SIG-M5 treated with dmso at 0.1 percent for 504 hours (cell line): ENCODE data around the gene DNMT3B.
"Not testable (repeated sequence)": the region's sequence is repeated elsewhere in the genome, so short reads cannot be mapped to it uniquely, and the experiment has no call there.

Experiments used
- DNase-seq: peaks from one replicate; lab custom pipeline; 2025; ENCODE audit not compliant: unreplicated experiment; lab: John Stamatoyannopoulos, UW

Gene DNMT3B

DNA sequence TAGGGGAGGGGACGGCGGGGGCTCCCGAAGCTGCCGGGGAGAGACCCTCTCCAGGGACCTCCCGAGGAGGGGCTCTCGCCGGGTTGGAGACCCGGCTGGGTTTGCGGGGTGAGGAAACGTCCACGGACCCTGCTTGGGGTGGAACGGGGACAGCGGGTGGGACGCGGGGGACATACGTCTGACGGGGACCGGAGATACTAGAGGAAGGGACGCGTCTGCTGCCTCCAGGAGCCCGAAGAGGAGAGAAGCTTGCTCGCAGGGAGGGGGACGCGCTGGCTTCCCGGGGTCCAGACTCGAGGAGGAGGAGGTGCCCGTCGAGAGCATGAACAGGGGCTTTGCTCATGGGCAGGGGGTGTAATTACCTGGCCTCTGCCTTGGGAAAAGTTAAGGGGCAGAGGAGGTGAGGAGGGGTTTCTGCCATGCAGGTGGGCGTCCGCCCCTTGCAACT is 593 bp downstream of the DNMT3B start:
- peak; percentile 39 for DNase-seq

DNA sequence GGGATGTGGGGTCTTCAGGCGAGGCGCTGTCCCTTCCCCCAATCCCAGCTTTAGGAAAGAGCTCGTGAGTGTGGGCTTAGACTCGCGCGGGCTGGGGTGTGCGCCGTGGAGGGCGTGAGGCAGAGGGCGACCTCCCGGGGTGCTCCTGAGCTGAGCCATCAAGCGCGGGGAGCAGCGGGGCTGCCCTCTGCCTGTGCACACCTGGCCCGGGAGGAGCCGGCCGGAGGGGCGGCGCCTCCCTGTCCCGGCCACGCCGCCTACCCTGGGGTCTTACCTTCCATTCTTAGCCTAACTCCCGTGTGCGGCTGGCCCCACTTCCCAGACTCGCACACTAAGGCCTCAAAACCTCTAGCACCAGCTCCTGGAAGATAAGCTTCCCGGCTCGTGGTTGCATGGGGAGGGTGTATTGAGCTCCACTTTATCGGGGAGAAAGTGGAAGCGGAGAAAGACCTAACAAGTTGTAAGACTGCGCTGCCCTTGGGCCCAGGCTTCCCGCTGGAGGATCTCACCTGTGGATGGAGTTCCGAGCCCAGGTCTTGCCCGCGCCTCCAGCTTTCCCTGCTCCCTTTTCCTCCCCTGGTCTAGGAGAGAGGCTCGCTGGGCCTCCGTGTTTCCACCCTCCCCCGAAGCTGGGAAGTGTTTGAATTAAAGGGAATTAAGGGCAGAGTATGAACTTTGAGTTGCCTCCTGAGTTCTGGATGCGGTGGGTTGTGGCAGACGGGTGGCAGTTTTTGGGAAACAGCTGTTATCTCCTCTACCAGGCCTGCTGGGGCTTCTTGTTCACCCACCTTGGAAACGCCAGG is 1.2 kb downstream of the DNMT3B start:
- DNase-seq: no peak

DNA sequence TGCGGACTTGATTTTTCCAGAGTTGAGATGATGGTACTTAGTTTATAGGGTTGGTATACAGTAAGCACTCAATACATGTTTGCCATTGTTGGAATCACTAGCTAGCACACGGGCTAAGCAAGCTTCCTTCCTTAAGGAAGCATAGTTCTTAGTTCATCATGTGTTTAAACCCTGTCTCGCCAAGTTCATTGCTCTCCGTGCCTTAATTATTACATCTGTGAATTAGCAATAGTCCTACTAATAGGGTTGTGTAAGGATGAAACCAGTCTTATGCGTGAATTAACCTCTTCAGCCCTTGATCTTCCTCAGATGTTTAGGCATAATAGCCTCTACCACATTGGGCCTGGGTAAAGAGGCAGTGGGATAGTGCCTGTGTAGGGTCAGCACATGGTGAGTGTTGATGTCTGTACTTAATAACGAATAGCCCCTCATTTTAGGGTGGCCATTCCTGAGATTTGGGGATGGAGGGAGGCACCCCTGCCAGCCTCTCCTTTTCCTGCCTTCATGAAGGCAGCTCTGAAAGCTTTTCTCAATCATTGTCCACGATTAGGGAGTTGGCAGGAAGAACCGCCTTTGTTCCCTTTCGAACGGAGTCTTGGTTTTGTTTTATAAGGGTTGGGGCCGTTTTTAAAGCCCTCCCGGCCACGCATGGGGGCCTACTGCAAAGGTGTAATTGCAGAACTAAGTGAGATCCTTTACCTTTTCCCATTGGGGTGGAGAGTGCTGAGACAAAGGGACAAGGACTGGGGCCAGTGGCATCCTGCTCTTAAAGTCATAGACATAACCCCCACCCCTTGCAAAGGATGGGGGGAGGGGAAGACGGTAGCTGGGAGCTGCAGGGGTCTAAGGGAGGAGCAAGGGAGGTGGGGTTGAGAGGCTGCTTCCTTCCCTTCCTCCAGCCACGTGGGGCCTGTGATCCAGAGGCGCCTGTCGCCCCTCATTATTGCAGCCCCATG is 2.1 kb downstream of the DNMT3B start:
- DNase-seq: no peak

DNA sequence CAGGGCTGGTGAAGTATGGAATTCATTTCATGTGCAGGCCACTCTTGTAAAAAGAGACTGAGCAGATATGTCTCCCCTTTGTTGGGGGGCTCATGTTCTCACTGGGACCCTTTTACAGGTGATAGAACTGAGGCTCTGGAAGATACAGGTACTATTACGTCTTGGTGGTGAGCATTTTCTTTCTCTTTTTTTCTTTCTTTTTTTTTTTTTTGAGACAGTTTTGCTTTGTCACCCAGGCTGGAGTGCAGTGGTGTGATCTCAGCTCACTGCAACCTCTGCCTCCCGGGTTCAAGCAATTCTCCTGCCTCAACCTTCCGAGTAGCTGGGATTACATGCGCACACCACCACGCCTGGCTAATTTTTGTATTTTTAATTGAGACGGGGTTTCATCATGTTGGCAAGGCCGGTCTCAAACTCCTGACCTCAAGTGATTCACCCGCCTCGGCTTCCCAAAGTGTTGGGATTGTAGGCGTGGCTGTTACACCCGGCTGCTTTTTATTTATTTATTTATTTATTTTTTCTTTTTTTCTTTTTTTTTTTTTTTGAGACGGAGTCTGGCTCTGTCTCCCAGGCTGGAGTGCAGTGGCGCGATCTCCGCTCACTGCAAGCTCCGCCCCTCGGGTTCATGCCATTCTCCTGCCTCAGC is 3.2 kb downstream of the DNMT3B start:
- not testable (repeated sequence) for DNase-seq

DNA sequence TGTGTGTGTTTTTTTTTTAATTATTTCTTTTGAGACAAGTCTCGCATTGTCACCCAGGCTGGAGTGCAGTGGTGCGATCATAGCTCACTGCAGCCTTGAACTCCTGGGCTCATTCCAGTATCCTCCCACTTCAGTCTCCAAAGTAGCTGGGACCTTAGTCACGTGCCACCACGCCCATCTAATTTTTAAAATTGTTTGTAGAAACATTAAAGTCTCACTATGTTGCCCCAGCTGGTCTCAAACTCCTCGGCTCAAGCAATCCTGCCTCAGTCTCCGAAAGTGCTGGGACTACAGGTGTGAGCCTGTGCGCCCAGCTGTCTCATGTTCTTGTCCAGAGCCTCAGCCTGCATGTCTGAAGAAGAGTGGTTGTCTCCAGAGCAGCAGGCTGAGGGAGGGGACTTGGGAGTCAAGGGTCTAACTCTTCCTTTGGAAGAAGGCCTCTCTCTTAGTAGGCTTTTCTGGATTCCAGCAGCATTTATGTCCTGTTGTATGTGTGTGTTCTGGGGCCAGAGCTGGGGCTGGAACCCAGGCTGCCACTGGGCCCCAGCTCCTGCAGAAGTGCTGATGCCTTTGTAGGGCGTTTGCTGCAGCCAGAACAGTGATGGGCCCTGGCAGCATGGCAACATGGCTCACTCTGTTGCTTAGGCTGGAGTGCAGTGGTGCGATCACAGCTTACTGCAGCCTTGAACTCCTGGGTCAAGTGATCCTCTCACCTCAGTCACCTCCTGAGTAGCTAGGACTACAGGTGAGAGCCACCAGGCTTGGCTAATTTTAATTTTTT is 5.4 kb downstream of the DNMT3B start:
- DNase-seq: no peak

DNA sequence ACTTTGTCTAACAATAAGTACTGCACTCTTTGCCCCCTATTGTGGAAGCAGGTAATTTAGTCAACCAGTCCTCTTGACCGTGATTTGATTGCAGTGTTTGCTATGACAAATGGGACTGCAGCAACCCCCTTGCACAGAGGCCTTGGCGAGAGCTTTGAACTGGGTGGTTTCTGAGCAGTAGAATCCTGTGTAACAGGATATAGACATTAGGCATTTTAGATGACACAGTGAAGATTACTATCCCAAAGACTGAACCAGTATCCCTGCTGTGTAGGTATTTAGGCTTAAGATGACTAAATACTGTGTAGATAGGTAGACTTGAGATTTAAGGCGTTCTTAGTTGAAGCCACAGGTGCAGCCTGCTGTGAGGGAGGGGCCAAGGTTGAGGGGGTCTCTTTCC is 9.9 kb downstream of the DNMT3B start:
- no peak for DNase-seq

DNA sequence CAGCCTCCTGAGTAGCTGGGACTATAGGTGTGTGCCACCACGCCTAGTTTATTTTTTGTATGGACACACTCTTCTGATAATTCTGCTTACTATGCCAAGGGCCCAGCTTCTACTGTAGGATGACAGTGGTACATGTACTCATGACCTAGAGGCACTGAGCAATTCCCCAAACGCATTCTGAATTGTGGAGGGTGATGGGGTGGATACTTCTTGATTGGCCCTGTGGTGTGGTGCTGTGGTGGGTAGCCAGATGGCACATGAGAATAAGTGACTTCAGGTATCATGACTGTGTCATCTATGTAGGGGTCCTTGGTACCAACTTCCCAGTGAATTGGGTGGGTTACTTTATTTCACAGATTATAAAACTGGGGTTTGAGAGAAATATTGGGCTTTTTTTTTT is 11.0 kb downstream of the DNMT3B start:
- no peak for DNase-seq

DNA sequence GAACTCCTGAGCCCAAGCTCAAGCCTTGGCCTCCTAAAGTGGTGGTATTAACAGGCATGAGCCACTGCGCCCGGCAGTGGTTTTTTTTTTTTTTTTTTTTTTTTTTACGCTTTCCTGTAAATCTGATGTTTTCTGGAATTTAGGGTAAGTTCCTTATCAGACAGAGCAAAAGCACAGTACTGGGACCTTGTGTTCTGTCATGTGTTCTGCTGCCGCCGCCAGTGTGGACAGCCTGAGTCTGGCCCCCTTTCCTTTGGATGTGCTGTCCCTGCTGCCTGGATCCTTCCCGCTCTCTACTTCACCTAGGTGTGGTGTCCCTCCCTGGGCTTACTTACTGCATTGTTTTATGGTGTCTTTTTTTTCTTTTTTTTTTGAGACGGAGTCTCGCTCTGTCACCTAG is 11.7 kb downstream of the DNMT3B start:
- no peak for DNase-seq

DNA sequence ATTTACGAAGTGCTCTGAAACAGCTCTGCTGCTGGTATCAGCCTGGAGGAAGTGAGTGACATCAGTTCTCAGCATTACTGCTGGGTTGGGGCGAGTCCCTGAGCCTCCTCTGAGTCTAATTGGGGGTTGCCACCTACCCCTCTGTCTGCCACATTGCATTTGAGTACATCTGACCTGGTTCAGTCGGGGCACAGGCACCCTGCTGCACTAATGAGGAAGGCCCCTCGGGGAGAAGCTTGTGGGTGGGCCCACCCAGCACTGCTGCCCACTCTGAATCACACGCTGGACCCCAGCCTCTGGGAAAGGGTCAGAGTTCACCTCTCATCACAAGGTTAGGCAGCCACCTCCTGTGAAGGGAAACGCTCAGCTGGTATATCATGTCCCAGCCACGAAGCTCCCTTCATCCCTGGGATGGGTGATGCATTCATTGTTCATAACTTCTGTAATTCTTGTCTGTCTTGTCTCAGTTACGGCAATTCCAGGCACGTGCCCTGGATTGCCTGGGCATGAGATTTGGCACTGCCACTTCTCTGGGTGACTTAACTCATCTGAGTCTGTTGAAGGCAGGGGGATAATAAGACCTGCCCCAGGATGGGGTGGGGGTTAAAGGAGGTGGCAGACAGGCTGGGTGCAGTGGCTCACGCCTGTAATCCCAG is 13.3 kb downstream of the DNMT3B start:
- DNase-seq: no peak

DNA sequence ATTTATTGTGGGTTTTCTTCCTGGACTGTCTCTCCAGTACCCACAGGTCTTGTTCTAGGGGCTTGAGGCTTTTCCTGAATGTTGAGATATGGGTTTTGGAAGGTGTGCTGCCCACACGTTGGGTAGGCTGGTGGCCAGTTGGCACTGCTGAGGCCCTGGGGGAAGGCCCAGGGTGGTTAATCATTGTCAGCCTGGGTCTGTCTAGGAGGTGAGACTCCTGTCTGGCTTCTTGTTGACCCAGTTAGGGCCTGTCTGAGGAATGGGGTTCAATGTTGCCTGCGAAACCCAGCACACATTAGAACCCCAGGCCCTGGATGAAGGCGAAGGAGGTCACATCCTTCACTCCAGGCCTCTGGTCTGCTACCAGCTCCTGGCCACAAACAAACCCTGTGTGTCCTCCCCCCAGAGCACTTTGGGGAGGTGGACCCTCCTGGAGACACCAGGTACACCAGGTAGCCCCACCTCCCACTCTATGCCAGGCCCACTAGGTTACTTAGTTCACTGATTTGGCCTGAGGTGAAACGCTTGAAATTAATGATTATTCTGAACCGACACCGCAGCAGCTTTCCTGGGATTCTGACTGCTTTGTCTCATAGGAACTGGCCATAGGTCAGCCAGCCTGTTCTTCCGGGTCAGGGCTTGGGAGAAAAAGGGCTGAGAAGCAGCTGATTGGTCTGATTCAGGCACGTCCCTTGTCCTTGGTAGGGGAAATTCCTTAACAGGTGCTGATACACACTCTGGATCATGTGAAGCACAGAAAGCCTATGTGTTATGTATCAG is 15.2 kb downstream of the DNMT3B start:
- no peak for DNase-seq

DNA sequence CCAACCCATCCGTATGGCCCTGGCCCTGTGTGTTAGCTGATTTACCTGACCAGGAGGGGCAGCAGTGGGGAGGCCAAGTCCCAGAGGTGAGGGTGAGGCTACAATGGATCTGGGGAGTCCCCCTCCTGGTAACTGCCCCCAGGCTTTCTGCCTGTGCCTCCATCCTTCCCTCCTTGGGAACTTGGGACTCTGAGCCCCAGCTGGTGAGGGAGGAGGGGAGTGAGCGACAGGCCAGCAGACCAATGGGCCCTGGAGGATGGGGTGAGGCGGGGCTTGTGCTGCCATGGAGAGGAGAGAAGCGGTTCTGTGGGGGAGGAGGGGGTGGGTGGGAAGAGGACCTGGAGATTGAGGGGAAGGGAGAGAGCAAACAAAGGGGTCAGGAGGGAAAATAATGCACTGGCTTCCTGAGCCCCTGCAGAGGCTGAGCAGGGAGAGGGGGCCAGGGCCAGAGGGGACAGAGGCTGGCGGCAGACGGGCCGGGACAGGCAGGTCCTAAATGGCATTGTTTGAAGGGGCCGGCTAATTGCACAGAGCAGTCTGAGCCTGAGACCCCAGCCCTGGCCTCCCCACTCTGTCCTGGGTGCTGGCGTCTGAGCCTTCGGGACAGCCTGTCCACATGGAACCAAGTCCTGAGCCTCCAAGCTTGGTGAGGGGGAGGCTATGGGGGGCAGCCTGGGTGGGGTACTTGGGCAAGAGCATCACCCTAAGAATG is 17.5 kb downstream of the DNMT3B start:
- DNase-seq: no peak

DNA sequence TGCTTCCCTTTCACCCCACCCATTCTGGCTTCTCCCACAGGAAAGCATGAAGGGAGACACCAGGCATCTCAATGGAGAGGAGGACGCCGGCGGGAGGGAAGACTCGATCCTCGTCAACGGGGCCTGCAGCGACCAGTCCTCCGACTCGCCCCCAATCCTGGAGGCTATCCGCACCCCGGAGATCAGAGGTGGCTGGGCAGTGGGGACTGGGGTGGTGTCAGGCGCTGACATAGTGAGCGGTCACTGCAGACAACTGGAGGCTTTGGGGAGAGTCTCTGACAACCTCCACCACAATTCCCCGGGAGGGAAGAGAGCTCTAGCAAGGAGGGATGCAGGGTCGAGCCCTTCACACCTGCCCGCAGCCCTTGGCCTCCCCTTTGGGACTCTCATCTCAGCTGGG is 18.1 kb downstream of the DNMT3B start:
- DNase-seq: no peak

DNA sequence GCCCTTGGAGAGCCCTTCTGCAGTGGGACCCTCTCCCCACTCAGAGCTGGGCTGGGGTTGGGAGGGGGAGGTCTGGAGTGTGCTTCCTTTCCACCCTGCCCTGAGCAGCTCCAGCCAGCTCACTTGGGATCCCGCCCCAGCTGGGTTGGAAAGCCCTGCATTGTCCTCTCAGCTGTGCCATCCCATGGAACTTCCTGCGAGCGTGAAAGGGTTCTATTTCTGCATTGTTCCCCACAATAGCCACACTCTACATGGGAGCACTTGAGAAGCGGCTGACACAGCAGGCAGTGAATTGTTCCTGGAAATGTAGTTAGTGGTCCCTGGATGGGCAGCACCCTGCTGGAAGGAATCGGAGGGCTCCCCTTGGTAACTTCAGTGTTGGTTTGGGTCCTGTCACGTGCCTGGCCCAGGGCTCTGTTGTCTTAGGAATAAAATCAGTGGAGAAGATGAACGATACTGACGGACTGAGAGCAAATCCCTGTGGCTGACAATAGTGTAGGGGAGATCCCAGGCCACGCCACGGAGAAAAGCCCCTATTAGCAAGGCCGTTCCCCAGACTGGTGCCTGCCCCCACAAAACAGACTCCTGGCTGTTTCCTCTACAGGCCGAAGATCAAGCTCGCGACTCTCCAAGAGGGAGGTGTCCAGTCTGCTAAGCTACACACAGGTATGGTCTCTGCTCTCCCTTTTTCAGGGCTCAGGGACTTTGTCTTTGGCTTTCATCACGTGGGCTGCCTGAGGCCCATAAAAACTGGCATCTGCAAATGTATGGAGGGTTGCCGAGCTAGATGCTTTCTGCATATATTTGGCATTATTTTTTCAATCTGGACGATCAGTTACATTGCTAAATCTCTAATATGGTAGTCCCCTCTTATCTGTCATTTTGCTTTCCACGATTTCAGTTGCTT is 18.8 kb downstream of the DNMT3B start:
- no peak for DNase-seq

DNA sequence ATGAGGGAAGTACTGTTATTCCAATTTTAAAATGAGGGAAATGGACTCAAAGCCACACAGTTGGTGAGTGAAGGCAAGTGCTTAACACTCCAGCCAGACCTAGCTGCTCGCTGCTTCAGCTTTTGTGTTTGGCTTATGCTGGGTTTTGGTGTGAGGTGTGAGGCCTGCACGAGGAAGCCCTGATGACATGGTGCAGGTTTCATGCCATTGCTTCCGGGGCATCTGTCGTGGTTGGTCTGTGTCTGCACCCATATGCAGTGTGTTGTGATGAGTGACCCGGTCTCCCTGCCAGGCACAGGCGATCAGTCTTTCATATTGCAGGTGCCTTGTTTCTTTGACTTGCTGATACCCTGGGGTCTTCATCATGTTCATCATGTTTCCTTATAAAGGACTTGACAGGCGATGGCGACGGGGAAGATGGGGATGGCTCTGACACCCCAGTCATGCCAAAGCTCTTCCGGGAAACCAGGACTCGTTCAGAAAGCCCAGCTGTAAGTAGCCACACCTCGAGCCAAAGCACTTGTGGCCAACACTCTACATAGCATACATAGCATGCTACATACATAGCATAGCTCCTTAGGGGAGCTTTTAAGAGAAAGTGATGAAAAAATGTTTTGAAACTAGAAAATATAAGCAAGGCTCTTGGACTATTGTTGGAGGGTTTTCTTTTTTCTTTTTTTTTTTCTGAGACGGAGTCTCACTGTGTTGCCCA is 22.3 kb downstream of the DNMT3B start:
- DNase-seq: no peak

DNA sequence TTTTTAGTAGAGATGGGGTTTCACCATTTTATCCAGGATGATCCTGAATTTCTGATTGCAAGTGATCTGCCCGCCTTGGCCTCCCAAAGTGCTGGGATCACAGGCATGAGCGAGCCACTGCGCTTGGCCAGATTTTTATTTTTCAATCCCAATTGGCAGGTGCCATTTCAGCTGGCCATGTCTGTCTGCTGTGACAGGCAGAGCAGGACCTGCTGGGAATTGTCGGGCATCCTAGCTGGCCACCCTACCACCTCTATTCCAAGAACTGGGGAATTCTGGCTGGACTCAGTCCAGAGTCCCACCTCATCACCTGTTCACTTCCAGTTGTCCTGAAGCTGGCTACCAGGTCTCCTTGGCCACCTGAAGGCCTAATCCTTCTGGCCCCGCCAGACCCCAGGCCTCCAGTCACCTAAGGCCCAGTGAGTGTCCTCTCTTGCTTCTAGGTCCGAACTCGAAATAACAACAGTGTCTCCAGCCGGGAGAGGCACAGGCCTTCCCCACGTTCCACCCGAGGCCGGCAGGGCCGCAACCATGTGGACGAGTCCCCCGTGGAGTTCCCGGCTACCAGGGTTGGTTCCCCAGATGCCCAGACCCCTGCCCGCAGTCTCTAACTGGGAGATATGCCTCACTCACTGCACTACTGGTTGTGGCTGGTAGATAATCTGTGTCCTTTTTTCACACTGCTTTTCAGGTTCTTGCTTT is 24.0 kb downstream of the DNMT3B start:
- DNase-seq: no peak

DNA sequence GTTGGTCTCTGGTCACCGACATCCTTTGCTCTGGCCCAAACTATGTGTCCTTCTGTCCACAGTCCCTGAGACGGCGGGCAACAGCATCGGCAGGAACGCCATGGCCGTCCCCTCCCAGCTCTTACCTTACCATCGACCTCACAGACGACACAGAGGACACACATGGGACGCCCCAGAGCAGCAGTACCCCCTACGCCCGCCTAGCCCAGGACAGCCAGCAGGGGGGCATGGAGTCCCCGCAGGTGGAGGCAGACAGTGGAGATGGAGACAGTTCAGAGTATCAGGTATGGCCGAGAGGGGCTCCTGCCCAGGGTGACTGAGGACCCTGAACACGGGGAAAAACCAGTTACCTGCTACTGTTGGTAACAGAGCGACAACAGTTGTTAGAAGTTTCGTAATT is 25.0 kb downstream of the DNMT3B start:
- DNase-seq: no peak
